HG03108 (cell line): ENCODE data around the gene C19orf25.

ENCODE experiments used
- ATAC-seq: cut with Tn5 transposase; IDR thresholded peaks from one replicate; pipeline ENCODE4 v1.9.1; 2021; ENCODE audit warnings: moderate library complexity; ENCODE audit not compliant: unreplicated experiment

C19orf25 gene

DNA sequence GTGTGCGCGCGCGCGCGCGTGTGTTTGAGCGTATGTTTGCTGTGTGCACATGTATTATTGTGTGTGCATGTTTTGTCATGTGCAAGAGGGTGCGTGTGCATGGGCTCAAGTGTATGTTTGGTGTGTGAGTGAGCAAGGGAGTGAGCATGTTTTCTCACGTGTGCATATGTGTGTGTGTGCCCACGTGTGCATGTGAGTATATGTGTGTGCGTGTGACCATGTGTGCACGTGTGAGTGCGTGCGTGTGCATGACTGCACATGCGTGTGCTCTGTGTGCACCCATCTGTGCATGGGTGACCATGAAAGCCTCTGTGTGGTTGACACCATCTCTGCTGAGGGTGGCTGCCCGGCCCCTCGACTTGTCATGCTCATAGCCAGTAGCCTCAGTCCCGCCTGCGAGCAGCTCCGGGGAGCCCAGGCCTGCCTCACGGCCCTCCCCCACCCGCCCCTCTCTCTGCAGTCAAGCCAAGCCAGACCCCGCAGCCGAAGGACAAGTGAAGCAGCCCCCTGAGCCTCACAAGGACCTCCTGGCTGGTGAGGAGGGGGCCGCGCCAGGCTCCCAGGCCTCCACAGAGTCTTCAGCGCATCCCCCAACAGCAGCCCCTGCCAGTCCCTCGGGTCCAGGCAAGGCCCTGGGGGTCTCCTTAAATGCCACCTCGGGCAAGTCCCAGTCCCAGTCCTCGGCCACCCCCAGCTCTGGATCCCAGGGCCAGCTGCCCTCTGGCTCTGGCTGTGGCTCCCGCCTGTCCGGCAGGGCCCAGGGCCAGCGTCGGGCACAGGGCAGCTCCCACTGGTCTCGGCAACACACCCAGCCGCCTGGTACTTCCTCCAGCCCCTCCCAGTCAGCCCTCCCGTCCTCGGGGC lies 17.9 kb upstream of the C19orf25 start:
- no peak for ATAC-seq

DNA sequence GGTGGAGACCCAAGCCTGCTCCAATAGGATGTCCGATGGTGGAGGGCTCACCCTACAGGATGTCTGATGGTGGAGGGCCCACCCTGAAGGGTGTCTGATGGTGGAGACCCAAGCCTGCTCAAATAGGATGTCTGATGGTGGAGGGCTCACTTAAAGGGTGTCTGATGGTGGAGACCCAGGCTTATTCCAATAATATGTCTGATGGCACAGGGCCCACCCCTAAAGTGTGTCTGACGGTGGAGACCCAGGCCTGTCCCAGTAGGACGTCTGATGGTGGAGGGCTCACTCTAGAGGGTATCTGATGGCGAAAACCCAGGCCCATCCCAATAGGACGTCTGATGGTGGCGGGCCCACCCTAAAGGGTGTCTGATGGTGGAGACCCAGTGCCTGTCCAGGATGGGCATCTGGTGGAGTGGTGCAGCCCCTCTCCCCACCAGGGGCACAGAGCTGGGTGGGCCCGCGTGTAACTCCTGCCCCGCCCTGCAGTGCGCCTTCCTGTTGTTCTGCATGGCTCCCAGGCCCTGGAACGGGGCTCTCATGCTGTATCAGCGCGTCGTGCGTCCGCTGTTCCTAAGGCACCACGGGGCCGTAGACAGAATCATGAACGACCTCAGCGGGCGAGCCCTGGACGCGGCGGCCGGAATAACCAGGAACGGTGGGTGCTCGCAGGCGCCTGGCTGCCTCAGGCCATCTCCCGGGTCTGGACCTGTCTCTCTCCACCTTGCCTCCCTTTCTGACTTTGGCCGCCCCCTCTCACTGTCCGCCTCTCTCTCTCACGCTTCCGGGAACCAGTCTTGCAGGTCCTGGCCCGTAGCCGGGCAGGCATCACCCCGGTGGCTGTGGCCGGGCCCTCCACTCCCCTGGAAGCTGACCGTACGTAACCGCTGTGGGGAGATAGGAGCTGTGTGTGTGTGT lies 17.0 kb upstream of the C19orf25 start:
- no peak for ATAC-seq

DNA sequence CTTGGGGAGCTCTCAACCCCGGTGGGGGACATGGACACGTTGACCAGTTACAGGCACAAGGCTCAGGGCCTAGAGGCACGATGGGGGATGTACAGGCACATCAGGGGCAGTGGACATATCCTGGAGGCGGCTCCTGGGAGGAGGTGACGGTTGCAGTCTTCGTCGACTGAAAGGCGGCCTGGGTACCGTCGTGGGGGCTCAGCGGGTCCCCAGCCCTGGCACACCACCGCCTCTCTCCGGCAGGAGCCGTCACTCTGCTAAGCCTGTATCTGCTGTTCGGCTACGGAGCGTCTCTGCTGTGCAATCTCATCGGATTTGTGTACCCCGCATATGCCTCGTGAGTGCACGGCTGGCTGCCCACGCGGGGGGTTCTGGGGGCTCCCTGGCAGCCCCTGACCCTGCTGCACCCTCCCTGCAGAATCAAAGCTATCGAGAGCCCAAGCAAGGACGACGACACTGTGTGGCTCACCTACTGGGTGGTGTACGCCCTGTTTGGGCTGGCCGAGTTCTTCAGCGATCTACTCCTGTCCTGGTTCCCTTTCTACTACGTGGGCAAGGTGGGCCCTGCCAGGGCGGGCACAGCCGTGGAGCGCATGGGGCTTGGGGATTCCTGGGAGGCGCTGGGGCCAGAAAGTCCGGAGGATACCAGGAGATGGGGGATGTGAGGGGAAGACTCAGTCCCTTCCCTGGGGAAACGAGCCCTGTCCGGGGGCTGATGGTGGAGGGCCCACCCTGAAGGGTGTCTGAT lies 16.2 kb upstream of the C19orf25 start:
- no peak for ATAC-seq

DNA sequence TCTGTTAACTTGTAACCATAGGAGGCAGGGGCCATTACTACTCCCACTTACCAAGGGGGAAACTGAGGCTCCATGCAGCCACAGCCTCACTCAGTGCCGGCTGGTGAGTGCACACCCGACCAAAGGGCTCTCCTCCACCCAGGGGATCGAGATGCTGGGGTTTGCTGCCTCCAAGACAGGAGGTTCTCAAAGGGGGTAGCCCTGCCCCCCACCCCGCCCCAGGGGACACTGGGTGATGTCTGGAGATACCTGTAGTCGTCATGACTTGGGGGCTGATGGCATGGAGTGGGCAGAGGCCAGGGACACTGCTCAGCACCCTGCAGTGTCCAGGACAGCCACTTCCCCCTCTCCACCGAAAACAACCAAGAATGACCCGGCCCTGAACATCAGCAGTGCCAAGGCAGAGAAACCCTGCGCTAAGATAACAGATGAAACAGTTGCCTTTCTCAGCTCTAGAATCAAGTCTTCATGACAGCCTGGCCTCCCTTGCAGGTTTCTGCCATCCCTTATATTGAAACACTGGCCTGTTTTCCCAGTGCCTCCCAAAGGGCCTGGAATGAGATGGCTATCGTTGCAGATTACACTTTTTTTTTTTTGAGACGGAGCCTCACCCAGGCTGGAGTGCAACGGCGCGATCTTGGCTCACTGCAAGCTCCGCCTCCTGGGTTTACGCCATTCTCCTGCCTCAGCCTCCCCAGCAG lies 15.2 kb upstream of the C19orf25 start:
- no peak for ATAC-seq

DNA sequence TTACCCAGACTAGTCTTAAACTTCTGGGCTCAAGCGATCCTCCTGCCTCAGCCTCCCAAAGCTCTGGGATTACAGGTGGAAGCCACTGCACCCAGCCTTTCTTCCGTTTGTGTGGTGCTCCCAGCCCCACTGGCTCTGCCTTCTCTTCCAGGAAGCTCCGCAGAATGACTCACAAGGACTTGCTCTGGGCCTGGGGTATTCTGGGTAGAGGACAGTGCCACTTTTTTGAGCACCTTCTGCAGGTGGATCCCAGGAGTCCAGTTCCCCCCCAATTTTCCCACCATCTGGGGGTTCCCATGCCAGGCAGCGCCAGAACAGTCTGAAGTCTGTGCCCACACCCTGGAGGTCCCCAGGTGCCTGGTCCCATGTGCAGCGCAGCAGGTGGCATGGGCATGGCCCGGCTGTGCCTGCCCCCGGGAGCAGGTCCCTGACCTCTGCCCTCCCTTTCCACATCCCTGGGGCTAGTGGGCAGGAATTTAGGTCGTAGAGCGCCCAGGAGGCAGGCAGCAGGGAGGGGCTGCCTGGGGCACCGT lies 13.5 kb upstream of the C19orf25 start:
- ATAC-seq: no peak

DNA sequence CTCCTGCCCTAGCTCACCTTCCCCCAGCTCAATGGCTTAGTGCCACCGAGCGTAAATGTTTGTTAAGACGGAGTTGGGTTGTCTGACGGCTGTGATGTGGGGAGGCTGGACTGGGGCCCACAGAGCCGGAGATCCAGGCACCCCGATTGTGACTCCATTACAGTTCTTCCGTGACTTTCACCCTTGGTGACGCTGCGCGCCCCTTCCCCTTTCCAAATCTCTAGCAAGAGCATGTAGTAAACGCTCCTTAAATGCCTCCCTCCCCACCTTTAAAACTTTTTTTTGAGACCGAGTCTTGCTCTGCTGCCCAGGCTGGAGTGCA lies 12.8 kb upstream of the C19orf25 start:
- ATAC-seq: no peak

DNA sequence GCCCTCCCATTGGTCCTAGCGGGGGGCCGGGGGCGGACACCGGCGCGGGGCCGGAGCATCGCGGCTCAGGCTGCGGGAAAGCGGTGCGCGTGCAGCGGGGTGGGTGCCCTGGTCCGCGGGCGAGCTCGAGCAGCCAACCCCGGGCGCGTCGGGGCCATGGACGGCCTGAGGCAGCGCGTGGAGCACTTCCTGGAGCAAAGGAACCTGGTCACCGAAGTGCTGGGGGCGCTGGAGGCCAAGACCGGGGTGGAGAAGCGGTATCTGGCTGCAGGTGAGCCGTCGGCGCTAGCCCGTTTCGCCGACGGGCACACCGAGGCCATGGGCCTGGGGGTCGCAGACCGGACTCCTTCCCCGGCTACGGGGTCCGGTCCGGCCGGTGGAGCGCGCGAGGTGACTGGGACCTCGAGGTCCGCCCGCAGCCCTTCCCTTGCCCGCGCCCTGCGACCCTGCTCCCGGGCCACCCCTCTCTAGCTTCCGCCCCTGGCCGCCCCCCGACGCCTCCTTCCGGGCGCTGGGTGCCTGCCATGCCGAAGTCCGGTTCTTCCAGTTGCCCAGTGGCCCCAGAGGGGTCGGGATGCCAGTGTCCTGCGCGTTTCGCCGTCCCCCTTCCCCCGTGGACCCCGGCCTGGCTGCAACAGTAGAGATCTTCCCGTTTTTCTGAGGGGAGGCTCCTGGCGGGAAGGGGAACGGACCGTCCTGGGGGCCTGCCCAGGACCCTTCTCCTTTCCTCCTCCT lies 12.3 kb upstream of the C19orf25 start, which contains the start of gene REEP6:
Gene REEP6 (plus strand): TSS at position 68 of the 735 bp plus-strand sequence. CDS start 89 bp downstream, at position 157.
- no peak for ATAC-seq

DNA sequence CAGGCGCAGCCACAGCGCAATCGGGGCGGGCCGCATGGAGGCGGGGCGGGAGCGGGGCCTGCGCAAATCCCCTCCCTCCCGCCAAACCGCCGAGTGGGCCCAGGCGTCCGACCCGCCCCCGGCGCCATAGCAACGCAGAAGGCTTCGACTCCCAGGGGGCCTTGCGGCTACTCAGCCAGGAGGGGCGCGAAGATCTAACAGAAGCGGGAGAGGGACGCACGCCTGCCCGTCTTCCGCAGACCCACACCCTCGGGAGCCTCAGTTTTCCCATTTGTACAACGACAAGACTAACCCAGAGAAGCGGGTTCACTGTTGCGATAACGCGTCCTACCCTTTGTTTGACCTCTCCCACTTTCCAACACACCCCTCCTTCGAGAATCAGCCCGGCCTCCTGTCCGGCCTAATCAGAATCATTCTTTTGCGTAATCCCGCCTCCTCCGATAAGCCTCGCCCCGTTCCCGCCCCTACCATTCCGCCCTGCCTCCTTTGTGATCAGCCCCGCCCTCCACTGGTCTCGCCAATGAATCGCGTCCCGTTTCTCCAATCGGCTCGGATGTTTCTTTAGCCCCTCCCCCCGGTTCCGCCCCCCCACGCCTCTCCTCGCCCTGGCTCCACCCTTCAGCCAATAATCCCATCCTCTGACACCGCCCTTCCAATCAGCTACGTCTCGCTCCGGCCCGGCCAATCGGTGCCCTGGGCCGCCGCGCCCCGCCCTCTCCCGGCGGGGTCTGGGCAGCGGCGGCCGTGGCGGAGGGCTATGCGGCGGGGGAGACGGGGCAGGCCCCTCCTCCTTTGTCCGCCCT lies 11.5 kb upstream of the C19orf25 start, which contains the start of gene PCSK4:
Gene PCSK4 (minus strand): TSS at position 40 of the 803 bp plus-strand sequence. CDS start 4 bp downstream, at position 36.
- peak; percentile 89 for ATAC-seq

DNA sequence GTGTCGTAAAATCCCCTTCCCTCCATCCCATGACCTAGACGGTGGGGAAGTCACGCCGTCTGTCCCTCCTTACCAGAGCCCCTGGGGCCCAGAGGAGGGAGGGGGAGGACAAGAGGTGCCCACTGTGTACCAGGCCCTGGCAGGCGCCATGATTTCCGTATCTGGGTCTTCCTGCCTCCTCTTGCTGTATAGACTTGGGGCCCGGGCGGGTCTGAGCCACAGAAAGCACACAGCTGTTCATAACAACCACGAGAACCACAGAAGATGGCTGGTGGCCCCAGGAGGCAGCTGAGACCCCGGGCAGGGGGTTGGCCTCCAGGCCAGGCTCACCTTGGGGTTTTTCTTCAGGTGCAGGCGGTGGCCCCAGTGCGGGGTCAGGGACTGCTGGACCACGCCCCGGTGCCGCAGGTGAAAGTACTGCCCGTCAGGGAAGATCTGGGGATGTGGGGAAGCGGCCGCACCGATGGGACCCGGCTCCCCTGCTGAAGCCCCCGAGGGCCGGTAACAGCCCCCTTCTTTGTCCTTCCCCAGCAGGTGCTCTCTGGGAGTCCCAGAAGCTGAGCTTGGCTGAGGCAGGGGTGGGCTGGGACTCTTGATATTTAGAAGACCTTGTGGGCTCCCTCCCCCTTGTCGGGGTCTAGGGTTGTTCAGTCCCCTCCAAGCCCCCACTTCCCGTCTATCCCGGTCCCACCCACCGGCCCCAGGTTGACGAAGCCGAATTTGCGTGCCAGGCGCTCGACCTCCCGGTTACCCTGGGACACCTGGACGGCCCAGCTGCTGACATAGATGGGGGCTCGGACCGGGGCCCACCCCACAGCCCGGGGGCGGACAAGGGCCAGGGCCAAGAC lies 10.7 kb upstream of the C19orf25 start:
- no peak for ATAC-seq

DNA sequence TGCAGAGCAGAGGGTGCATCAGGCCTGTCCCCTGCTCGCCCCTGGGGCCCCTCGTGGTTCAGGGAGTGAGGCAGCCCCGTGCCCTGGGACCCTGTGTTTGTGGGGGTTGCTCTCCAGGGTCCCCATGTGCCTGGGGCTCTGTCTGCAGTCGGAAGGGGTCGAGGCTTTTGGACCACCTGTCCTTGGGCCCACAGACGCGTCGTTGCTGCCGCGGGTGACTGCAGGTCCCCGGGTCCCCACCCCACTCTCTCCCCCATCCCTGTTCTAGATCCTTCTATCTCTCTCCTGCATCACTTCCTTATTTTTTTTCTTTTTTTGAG lies 9.2 kb upstream of the C19orf25 start:
- ATAC-seq: no peak

DNA sequence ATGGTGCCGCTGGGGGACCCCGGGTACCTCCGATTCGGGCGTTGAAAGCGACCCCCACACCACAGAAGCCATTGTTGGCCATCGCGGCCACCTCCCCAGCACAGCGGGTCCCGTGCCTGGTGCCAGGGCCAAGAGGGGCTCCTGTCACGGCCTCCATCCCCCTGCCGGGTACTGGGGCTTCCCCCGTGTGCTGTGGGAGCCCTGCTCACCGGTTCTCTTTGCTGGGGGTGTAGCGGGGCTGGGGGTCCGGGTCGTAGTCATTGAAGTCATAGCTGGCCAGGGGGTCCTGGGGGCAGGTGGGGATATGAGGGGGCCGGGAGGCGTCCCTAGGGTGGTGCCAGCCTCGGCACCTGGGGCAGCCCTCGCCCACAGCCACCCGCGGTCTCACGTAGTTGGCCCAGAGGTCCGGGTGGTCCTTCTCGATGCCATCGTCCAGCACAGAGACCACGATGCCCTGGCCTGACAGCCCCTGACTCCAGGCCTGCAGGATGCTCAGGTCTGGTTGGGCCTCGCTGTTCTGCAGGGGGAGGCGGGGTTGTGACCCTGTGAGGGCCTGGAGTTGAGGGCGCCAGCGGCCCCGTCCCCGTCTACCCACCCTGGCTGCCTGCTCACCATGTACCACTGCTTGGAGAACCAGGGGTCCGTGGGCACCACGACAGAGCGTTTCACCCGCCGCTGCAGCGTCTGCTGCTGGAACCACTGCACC lies 8.7 kb upstream of the C19orf25 start:
- no peak for ATAC-seq

DNA sequence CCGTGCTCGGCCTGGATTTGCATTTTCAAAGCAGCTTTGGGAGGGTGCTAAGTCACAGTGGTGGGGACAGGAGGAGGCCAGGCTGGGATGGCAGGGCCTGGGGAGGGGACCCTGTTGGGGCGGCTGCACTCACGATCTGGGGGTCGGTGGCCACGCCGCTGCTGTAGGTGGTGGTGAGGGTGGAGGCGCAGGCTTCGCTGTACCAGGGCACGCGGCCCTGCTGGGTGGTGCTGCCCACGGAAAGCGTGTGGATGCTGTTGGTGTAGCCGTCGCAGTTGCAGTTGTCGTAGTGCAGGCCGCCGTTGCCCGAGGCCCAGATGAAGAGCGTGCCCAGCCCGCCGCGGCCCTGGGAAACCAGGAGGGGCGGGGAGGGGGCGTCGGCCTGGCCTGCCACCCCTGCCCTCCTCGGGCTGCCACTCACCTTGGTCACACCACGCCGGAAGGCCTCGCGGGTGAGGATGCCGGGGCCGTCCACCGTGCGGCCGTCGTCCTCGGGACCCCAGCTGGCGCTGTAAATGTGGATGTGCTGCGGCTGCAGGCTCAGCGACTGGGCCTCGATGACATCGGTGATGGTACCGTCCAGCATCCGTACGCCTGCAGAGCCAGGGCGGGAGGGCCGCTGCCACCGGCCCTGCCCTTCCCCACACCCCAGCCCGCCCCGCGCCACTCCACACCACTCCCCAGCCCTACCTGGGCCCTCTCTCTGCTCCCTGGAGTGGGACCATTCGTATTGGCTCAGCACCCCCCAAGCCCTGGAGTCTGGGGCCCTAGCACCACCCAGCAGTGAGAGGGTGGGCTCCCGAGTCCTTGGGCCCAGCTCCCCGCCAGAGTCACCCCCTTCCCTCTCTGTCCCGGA lies 7.9 kb upstream of the C19orf25 start:
- ATAC-seq: no peak

DNA sequence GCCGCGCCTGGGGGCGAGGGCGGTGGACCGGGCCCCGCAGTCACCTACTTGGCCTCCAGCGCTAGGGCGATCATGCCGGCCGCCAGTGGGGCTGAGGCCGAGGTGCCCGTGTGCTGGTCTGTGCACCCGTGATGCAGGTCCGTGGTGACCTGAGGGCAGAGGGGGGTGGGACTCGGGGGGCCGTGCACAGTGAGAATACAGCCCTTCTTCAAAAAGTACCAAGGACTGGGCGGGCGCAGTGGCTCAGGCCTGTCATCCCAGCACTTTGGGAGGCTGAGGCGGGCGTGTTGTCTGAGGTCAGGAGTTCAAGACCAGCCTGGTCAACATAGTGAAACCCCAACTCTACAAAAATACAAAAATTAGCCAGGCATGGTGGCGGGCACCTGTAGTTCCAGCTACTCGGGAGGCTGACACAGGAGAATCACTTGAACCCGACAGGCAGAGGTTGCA lies 5.0 kb upstream of the C19orf25 start:
- ATAC-seq: no peak

DNA sequence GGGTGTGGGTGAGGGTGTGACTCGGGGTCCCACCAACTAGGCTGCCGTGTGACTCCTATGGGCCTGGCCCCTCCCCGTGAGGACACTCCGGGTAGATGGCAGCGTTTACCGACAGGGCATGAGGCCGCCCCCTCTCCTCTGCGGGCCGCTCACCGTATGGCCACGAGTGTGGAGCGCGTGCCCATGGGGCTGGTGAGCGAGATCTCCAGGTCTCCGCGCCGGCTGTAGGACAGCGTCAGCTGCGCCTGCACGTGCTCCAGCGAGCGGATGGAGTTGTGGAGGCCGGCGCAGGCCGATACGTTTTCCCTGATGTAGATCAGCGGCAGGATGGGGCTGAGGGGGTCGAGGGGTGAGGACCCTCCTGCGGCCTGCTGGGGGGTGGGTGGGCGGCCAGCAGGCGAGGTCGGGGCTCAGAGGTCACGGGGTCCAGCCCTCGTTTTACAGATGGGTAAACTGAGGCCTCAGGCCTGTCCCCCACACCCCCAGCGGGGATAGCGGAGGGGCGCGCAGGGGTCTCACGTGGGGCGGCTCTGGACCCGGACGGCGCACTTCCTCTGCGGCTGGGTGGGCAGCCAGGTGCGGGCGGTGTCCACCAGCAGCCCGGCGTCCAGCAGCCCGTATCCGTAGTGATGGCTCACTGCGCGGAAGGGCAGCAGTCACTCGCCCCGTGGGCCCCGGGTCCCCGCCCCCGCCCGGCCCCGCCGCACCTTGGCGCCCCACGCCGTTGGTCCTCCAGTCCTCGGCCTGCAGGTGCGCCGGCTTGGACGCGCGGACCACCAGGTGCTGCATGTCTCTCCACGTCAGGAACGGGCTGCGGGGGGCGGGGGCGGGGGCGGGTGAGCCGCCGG lies 4.3 kb upstream of the C19orf25 start:
- no peak for ATAC-seq

DNA sequence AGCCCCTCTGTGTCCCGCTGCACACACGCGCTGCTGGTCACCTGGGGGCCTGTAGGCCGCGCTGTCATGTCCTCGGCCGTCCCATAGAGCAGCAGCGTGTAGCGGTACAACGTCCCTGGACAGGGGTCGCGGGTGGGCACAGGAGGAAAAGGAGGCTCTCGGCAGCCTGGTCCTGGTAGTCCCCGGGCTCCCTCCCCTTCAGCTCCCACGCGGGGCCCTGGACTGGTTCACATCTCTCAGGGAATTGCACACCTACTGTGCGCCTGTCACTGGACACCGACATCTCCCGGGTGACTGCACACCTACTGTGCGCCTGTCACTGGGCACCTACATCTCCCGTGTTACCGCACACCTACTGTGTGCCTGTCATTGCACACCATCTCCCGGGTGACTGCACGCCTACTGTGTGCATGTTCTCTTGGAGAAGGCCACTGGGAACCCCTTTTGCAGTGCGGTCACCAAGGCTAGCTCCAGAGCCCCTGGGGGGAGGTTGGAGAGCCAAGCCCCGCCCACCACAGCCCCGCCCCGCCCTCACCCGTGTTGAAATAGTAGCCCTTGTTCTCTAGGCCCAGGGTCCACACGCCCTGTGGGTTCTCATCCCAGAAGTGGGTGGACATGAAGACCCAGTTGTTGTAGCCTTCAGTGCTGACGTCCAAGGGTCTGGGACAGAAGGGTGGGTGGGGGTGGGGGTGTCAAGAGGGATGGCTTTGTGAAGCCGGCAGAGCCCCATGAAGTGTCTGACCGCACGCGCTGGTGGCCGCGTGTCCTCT lies 3.5 kb upstream of the C19orf25 start:
- ATAC-seq: no peak
